Fibroblast of lung (primary cell): ENCODE measurements around the gene KCNIP4. TPM values are rescaled to one million over a fixed set of nuclear protein-coding genes. Genes with fewer than 3 reads are reported as not detected.

Source experiments
- DNase-seq, 2 donors: peaks; one replicate each; pipeline versions ENCODE4 v3.0.0 to v3.0.0-alpha.2; 2010; ENCODE audit warnings: low read depth in 2 of 2
- H2AFZ ChIP-seq: 2 replicates; pipeline ENCODE4 v1.5.1; 2012; ENCODE audit warnings: low read length, control low read depth, inconsistent platforms
- H3K27ac ChIP-seq: 2 replicates; pipeline ENCODE4 v1.5.1; 2011; ENCODE audit warnings: low read length, control low read depth; ENCODE audit not compliant: insufficient read depth
- H3K27me3 ChIP-seq: 2 replicates; pipeline ENCODE4 v1.5.1; 2011; ENCODE audit warnings: mild to moderate bottlenecking, low read length; ENCODE audit not compliant: control insufficient read depth, insufficient read depth
- H3K36me3 ChIP-seq: 2 replicates; pipeline ENCODE4 v1.5.1; 2011; ENCODE audit warnings: low read length; ENCODE audit not compliant: control insufficient read depth, insufficient read depth
- H3K4me1 ChIP-seq: 2 replicates; pipeline ENCODE4 v1.5.1; 2011; ENCODE audit warnings: low read length; ENCODE audit not compliant: control insufficient read depth, insufficient read depth; ENCODE audit errors: extremely low read depth
- H3K4me2 ChIP-seq: 2 replicates; pipeline ENCODE4 v1.5.1; 2011; ENCODE audit warnings: low read length, control low read depth; ENCODE audit not compliant: insufficient read depth; ENCODE audit errors: extremely low read depth
- H3K4me3 ChIP-seq, 4 experiments: fragments of 200-600 bp in 1 of 4; sonication (generic) in 1 of 4; replicated peaks in 1 of 4; 2 replicates each; pipeline ENCODE4 v1.5.1; 2011 to 2016; ENCODE audit warnings: low read length in 4 of 4, low read depth in 3 of 4, mild to moderate bottlenecking in 3 of 4, control low read depth in 2 of 4, inconsistent platforms in 1 of 4, mixed read lengths in 1 of 4; ENCODE audit not compliant: insufficient read depth in 1 of 4; ENCODE audit errors: control extremely low read depth in 1 of 4
- H3K79me2 ChIP-seq: 2 replicates; pipeline ENCODE4 v1.5.1; 2012; ENCODE audit warnings: mild to moderate bottlenecking, low read length, inconsistent platforms; ENCODE audit not compliant: control insufficient read depth, insufficient read depth
- H3K9ac ChIP-seq: 2 replicates; pipeline ENCODE4 v1.5.1; 2011; ENCODE audit warnings: mild to moderate bottlenecking, low read length, control low read depth; ENCODE audit not compliant: insufficient read depth
- H3K9me3 ChIP-seq: 2 replicates; pipeline ENCODE4 v1.5.1; 2012; ENCODE audit warnings: low read depth, low read length; ENCODE audit not compliant: control insufficient read depth, insufficient read depth
- H4K20me1 ChIP-seq: 2 replicates; pipeline ENCODE4 v1.5.1; 2011; ENCODE audit warnings: low read length; ENCODE audit not compliant: control insufficient read depth, insufficient read depth; ENCODE audit errors: extremely low read depth
- CTCF ChIP-seq, 2 donors: IDR thresholded peaks in 1 of 2; conservative IDR thresholded peaks in 1 of 2; 1 replicate in 1 of 2; 2 replicates in 1 of 2; pipeline ENCODE4 v1.5.1; 2011 to 2012; ENCODE audit warnings: low read length in 2 of 2, control low read depth in 1 of 2, inconsistent platforms in 1 of 2, low read depth in 1 of 2, mild to moderate bottlenecking in 1 of 2
- EZH2 ChIP-seq: IDR thresholded peaks from 2 replicates; pipeline ENCODE4 v1.5.1; 2012; ENCODE audit warnings: low read length, control low read depth, mild to moderate bottlenecking; ENCODE audit errors: missing control alignments
- polyA plus RNA-seq, 2 donors: library from polyadenylated mRNA; depleted of rRNA in 1 of 2; stranded (reverse) in 1 of 2; unstranded in 1 of 2; fragments of >200 nt; gene quantifications; 2 replicates each; pipeline ENCODE4 v1.2.1, GENCODE V29; 2011 to 2012; ENCODE audit warnings: missing spikeins in 1 of 2
- total RNA-seq: library from RNA; depleted of rRNA; stranded (reverse); fragments of >200 nt; gene quantifications from 2 replicates; pipeline ENCODE4 v1.2.1, GENCODE V29; 2014

The KCNIP4 gene
- total and polyA plus RNA-seq, 2 donors (not counting 1 experiment from before 2014, with no cell fraction given): not detected

- Histone ChIP-seq H3K27me3 (no peaks in the 10 kb centered on the region), H3K27ac (no peak overlapping the region), H3K9me3 (no peaks in the 10 kb centered on the region), H3K4me2 (no peak overlapping the region), H3K4me3 (no peak overlapping the region), H3K9ac (no peak overlapping the region), H3K4me1 (no peaks in the 10 kb centered on the region), H3K36me3 (no peaks in the 10 kb centered on the region), H3K79me2 (no peaks in the 10 kb centered on the region), H2AFZ (peak overlapping the region; percentile 19), H4K20me1 (no peaks in the 10 kb centered on the region)
- DNase-seq: peak in 1 of 2 donors; percentile 56
- TF ChIP-seq EZH2: no peak
- TF ChIP-seq CTCF (conservative IDR thresholded peaks at IDR 0.05 in 1 of 2, IDR thresholded peaks at IDR 0.05 in 1 of 2; ENCODE audit: low read depth in 1 of 2, low read length in 2 of 2): peak; percentile 28 to 49
Observed at GRCh38 chr4:20684852-20685763, 1263.5 kb downstream of the KCNIP4 start.

- no peaks in the 10 kb centered on the region for H3K36me3 ChIP-seq
- H3K79me2 ChIP-seq: no peaks in the 10 kb centered on the region
- H3K27me3 ChIP-seq: no peaks in the 10 kb centered on the region
- no peak for DNase-seq
- no peak overlapping the region for H2AFZ ChIP-seq
- H3K9me3 ChIP-seq: no peaks in the 10 kb centered on the region
- no peak overlapping the region for H3K4me2 ChIP-seq
- H3K4me1 ChIP-seq: no peaks in the 10 kb centered on the region
- H3K9ac ChIP-seq: no peak overlapping the region
- no peak overlapping the region for H3K27ac ChIP-seq
- H3K4me3 ChIP-seq: no peak overlapping the region
- TF ChIP-seq CTCF (conservative IDR thresholded peaks at IDR 0.05 in 1 of 2, IDR thresholded peaks at IDR 0.05 in 1 of 2; ENCODE audit: low read depth in 1 of 2, low read length in 2 of 2): no peak
- TF ChIP-seq EZH2: no peak
- H4K20me1 ChIP-seq: no peaks in the 10 kb centered on the region
Observed at GRCh38 chr4:20683766-20684165, 1264.8 kb downstream of the KCNIP4 start.

GRCh38 chr4:20682853-20683252, 1265.7 kb downstream of the KCNIP4 start:
- H4K20me1 ChIP-seq: no peaks in the 10 kb centered on the region
- H3K36me3 ChIP-seq: no peaks in the 10 kb centered on the region
- no peaks in the 10 kb centered on the region for H3K79me2 ChIP-seq
- H3K9me3 ChIP-seq: no peaks in the 10 kb centered on the region
- no peak overlapping the region for H3K4me2 ChIP-seq
- no peaks in the 10 kb centered on the region for H3K4me1 ChIP-seq
- H3K9ac ChIP-seq: no peak overlapping the region
- no peak for DNase-seq
- no peak overlapping the region for H2AFZ ChIP-seq
- H3K27me3 ChIP-seq: no peaks in the 10 kb centered on the region
- no peak overlapping the region for H3K27ac ChIP-seq
- H3K4me3 ChIP-seq: no peak overlapping the region
- TF ChIP-seq CTCF (conservative IDR thresholded peaks at IDR 0.05 in 1 of 2, IDR thresholded peaks at IDR 0.05 in 1 of 2; ENCODE audit: low read depth in 1 of 2, low read length in 2 of 2) (no peak), EZH2 (no peak)
